Stimulated activated CD8-positive, alpha-beta memory T cell treated with anti-CD3 and anti-CD28 coated beads, Interleukin-12 subunit alpha, Interleukin-12 subunit beta, amount 100 ng/mL, for 24 hours (primary cell): ENCODE measurements around the gene PRKCD.

ENCODE experiments used
- DNase-seq: peaks from one replicate; pipeline ENCODE4 v3.0.0-alpha.2; 2020; ENCODE audit errors: extremely low read depth

Gene PRKCD

DNA sequence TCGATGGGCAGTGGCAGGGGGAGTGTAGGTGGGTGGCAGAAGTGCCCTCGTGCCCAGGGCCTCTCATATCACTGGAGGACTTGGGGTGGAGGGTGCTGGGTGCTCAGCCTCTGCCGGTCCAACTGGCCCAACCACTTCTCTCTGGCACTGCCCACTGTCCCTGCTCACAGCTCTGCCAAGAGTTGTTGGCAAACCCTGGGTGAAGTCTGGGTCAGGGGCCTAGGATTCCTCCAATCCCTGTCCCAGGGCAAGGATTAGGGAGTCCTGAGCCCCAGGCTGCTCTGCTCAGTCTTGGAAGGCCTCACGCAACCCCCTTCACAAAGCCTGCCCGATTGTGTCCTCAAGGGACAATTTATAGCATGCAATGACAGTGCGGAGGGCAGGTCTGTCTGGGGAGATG, 5.2 kb upstream of the PRKCD start:
- DNase-seq: no peak

DNA sequence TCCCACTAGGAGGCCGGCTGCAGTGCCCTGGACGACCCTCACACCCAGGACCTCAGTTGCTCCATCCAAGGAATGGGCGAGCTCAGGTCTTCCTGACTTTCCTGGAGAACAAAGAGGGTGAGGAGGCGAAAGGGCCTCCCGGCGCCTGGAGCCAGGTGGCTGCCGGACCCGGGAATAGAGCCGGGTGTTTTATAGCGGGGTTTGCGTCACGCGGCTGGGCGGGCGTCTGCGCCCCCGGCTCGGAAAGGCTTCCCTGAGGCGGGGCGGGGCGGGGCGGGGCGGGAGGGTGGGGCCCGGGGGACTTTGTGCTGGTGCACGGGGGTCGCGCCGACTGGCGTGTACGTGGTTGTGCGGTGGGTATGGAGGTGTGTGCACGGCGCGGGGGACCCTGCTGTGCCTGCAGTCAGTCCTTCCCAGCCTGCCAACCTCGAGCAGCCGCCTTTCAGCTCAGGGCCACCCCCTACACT, 4.6 kb upstream of the PRKCD start:
- DNase-seq: no peak

DNA sequence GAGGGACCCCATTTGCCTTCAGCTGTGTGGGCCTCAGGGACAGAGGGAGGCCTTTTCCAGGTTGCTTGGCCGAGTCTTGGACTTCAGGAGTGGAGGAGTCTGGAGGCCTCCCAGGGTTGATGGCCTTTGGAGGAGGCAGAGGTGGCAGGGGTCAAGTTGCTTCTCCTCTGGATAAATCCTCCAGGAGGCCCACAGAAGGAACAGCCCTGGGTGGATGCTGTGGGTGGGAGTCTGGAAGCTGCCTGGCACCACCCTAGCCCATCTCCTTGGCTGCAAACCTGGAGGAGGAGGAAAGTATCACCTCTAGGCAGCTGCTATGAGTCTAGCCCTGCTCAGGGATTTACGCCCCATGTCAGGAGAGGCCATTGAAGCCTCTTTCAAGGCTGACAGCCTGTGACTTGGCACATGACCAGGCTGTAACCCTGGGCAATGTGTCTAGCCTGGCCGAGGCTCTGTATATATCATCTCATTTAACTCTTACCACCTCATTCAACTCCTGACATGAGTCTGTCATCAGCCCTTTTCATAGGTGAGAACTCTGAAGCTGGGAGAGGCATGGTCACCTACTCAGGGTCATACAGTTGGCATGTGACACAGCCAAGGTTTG, 2.9 kb upstream of the PRKCD start:
- no peak for DNase-seq

DNA sequence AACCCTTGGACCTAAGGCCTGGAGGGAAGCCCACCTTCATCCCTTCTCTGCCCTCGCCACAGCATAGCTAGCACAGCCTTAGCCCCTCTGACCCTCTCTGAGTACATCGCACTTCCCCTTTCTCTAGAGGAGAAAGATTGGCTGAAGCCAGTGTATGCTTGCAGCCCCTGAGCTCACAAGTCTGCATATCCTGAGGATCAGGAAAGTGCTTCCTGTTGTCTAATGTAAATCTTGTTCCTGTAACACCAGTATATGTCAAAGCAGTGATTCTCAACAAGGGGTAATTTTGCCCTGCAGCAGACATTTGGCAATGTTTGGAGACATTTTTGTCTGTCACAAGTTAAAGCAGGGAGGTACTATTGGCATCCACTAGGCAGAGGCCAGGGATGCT, 2.2 kb upstream of the PRKCD start:
- DNase-seq: no peak

DNA sequence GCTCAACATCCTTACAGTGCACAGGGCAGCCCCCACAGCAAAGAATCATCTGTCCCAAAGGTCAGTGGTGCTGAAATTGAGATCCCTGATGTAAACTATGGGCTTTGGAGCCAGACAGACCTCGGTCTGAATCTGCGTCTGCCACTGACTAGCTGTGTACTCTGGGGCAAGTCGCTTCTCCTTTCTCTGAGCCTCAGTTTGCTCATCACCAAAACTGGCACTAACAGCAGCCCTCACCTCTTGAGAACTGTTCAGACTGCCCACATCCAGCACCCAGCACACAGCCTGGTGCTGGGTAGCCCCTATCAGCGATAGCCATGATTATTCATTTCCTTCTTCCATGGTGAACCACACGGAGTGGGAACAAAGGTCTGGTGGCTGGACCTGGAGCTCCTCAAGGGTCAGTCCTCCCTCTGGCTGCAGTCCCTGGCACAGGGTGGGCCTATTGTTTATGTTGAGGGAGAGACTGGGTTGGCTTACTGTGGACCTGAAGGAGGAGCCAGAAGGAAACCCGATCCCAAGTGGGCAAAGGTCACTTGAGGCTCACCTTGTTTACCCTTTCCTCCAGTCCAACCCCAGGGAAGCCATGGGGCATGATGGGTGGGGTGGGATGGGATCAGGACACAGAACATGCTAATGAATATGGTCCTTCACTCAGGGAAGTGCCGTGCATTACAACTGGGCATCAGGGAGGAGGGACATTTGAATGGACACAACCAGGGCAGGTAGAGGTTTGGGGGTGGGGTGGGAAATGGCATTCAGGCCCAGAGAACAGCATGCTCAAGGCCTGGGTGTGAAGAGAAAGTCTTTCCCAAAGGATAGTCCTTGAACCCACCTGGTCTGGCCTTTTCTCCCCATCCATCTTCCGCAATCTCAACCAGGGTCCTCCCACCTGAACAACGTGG, 1.6 kb upstream of the PRKCD start:
- DNase-seq: no peak

DNA sequence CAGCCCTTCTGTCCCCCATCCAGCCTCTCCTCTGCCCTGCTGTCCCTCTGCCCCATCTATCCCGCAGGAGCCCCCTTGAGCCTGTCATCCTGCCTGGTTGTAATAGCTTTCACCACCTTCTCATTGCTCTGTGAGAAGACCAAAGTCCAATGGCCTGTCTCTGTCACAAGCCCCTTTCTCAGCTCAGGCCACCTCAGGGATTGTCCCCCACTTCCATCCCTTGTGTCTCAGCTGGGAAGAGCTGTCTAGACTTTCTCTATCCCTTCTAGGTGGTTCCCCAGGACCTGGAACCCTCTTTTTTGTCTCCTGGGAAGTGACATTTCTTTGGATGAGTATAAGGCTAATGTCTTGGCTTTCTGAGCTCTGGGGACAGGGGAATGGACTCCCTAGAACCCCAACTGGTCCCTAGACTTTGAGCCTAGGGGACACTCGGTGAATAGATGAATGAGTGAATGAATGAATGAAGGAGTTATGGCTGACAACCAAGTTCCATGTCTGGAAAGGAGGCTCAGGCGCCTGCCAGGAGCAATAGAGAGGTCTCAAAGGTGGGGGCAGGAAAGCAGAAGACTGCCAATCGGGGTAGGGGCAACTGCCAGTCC, 849 bp upstream of the PRKCD start:
- no peak for DNase-seq

DNA sequence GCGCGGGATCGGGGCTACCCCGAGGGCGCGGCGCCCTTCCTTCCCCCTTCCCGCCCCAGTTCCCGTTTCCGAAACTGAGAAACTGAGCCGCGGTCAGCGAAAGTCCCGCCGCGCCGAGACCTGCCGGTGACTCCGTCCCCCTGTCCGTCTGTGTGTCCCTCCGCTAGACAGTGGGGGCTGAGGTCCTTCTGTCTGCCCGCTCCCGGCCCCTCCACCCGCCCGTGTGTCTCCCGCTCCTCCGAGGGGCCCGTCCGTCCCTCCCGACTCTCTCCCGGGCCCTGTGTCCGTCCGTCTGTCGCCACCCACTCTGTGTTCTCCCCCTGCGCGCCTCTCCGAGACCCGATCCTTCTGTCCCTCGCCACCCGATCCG, 426 bp downstream of the PRKCD start:
- no peak for DNase-seq

DNA sequence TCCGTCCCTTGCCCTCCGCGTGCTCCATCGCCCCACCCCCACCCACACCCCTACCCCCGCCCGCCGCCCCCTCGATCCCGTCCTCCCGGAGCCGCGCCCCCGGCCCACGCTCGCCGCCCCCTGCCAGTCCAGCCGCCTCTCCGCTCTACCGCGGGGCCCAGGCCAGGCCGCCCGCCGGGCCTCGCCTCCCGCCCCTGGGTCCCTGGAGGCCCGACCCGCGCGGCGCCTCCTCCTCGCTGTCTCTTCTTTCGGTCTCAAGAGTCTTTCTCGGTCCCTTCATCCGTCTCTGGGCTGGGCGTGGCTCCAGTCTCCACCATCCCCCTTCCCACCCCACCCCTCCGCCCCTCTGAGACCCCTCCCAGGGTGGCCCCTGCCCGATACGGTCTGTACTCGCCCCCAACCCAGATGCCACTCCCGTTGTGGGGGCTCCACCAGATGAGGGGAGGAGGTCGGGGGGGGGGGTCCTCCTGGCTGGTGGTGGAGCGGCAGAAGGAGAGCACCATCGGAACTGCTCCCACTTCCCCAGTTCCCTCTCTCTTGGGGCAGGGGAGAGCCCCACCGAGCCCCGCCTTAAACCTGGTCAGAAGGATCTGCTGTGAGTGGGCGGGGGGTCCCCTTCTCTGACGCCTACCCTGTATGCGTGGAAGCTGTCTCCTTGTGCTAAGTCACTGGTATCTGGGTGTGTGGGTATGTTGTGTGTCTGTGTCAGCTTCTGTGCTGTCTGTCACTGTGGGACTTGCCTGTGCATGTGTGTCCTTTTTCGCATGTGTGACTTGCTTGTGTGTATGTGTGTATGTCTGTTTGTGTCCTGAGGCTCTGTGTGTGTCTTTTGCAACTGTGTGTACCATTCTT, 1.0 kb downstream of the PRKCD start:
- DNase-seq: no peak

DNA sequence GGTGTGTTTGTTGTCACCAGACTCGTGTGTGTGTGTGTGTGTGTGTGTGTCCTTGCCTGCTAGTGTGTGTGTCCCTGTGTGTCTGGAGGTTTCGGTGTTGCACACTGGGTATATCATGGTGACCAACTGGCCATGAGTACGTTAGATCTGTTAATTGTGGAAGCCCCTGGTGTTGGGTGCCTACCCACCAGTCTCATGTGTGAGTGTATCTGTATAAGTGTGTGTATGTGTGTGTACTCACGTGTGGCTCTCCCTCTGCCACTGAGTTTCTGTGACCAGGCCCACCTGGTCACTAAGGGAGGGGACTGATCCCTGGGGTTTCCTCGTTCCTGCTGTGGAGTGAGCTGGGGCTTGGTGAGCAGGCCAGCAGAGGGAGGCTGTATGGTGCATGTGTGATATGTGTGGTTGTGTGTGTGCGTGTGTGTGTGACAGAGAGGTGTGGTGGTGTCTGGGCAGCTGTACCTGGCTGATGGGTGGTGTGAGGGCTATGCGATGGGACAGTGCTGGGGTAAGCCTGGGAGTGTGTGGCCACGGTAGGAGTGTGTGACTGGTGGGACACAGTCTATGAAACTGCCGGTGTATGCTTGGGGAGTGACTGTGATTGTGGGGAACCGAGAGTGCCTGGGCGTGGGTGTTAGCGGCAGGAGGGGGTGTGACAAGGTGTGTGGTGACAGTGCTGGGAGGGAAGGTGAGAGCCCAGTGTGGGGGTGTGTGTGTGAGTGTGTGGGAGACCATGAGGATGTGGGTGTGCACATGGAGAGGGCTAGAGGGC, 1.8 kb downstream of the PRKCD start:
- DNase-seq: no peak

DNA sequence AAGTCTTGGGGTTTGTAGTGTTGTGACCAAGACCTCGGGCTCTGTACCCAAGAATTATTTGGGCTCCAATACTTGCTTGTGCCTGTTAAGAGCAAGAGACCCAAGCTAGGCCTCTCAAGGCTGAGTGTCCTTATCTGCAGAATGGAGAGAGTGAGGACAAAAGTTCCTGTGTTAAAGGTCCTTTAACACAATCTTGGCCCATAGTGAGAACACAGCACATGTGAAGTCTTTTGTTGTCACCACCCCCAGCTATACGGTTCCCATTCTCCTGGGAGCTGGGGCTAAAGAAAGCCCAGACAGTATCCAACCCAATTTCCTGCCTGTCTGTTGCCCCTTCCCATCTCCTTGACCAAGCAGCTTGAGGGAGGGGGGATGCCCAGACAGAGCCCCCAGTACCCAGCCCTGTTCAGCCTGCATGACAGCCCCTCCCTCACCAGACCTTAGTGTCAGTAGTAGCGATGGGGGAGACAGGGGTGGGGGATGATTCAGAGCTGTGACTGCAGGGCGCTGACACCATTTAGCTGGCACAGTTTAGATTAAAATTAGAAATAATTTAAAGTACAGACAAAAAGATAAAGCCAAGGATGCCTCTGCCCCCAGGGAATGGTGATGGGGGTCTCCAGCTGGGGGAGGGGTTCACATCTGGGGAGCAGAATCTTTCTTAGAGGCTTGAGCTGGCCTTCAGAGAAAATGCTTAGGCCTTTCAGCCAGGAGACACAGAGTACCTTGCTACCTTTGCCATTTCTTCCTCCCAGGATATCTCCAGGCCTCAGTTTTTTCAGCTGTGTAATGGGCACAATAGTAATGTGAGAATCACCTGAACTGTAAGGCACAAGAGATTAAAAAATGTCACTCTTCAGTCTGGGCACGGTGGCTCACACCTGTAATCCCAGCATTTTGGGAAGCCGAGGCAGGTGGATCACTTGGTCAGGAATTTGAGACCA, 2.7 kb downstream of the PRKCD start:
- DNase-seq: no peak

DNA sequence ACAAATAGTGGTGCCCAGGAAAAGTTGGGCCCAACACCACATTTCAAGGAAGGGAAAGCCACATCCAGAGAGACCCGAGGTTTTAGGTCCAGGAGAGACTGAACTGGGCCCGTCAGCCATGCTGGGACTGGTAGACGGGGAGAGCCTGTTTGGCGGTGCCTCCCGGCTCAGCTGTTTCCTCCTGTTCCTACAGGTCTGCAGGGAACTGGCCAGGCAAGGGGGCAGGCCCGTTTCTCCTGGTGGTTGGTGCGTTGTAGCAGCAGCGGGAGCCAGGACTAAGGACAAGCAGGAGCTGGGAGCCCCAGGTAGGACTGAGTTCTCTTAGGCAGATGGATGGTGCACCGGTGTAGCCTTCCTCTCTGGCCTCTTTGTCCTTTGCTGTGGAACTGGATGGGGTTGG, 3.9 kb downstream of the PRKCD start:
- no peak for DNase-seq

DNA sequence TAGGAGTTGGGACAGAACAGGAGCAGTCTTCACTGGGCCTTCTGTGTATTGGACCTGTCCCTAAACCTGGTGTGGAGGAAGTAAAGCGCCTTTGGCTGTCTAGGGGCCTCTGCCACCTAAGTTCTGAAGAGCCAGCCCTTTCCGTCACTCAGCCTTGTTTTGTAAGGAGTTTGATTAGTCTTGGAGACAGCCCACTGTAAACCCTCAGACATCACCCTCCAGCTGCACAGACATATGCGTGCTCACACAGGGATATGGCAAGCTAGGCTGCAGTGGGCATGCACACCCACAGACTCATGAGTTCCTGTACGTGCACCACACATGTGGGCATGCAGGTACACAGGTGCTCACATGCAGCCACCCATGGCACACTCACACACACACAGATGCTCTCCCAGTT, 5.2 kb downstream of the PRKCD start:
- DNase-seq: no peak

DNA sequence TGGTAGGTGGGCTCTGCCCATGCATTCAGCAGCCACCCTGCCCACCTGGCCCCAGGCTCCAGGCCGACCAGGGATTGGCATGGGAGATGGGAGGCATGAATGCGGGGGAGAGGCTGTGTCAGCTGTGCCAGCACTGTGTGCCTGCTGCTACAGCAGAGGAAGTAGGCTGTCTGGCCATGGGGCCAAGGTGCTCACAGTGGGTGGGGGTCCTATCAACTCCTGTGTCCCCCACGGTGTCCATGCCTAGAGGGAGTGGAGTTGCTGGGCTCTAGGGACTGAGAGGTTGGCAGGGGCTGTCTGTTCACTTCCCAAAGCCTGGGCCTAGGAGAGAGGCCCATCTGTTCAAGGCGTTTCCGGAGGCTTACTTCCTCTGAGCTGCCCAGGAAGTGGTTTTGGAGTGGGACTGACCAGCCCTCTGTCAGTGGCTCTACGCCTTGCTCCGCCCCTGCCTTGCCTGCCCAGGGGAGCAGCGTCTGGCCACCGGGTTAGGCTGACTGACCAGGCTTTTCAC, 5.8 kb downstream of the PRKCD start:
- no peak for DNase-seq

DNA sequence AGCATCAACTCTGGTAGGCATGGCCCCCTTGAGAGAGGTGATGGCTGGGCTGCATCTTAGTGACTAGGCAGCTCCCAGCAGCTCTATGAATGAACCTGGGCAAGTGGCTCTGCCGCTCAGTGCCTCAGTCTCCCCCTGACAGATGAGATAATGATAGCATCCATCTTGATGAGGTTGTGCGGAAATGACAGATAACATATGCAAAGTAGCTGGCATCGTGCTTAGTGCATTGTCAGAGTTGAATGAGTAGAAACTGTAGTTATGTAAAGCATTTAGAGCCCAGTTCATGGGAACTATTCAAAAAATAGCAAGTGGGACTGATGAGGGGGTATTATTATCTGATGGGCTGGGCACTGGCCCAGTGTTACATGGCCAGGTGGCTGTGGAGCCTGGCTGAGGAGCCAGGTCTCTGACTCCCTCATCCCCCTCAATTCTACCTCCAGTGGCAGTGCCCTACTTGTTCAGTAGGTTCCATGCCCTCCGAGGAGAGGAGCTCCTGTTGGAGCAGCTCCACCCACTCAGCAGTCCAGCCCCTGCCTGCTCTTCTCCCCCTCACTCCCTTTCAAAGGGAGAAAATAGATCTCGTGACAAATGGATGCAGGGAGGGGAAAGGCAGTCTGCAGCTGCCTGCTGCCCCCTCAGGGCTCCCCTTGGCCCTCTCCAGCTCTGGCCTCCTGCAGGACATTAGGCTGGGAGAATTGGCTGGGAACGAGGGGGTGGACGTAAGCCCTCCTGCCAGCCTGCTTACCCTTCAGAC, 6.6 kb downstream of the PRKCD start:
- no peak for DNase-seq

DNA sequence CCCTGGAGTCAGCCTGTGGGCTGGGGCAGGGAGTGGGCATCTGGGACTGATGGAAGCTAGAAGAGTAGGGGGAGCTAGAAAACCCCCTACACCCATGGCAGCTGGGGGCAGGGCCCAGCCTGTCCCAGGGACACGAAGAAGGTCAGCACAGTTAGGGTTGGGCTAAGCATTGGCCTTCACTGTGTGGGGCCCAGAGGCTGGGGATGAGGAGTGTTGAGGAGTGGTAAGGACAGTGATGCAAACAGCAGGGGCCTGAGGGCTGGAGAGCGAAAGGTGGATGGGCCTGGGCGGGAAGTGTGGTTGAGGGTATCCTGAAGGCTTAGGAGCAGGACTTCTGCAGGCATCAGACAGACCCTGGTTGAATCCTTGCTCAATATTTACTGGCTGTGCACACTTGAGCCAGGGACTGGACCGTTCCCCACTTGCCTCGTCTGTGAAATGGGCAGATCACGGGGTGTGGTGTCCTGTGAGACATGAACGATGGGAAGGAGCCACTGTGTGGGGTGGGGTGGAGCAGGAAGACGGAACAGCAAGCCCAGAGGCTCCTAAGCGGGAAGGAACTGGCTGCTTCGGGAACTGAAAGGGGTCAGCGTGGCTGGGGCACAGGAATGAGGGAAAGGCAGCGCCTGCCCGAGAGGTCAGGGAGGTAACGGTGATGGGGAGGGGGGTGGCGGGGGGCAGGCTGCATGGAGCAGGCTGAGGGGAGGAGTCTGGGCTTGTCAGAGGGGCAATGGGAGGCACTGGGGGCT, 7.3 kb downstream of the PRKCD start:
- no peak for DNase-seq

DNA sequence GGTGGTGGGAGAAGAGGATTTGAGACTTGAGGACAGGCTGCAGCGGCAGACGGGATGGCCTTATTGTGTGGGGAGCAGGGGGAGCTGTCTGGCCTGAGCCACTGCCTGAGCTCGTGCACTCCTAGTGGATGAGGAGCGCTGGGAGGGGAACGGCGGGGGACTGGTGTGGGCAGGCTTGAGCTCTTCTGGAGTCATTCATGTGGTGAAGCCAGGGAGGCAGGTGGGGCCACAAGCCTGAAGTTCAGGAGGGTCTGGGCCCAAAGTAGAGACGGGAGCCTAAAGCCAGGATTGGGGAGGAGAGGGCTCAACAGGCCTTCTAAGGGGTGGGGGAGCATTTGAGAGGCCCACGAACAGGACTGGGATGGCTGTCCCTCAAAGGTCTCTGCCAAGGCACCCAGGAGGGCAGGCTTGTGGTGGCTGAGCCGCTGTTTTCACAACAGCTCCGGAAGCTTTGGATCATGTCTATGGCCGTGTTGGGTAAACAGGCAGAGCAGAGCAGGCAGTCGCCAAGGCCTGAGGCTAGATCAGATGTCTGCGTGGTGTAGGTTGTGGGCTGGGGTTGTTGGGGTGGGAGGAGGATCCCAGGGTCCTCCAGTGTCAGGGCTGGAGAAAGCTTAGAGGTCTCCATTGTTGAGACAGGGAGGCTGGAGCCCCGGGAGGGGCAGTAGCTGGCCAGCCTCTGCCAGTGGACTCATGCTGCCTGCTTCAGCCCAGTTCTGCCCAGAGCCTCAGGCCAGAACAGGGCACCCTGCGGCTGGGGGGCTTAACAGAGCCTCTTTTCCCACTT, 8.2 kb downstream of the PRKCD start:
- no peak for DNase-seq

DNA sequence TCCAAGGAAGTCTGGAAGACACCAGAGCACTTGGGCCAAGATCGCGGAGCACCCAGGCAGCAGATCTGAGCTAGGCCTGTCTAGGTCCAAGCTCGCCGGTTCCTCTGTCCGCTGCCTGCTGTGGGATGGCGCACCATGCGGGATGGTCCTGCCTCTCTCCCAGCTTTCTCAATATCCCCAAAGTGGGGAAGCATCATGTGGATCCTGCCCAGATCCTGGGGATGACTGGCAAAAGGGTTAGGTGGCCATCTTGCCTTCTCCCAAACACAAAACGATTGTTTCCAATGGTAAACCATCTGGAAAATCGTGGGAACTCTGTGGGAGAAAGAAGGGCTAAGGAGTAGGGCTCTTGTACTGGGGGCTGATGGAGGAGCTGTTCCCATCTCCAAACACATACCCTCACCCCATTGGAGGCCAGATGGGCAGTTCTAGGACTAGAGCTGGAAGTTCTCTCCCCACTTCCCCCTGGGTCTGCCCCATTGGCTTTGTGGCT, 8.9 kb downstream of the PRKCD start:
- DNase-seq: no peak
